Ishikawa (cell line): ENCODE measurements around the gene NOXA1.

Experiments
- CREB1 ChIP-seq: IDR thresholded peaks from 2 replicates; pipeline ENCODE4 v1.6.1; 2012; ENCODE audit warnings: low read depth
- EP300 ChIP-seq: IDR thresholded peaks from 2 replicates; pipeline ENCODE4 v1.6.1; 2012; ENCODE audit warnings: borderline replicate concordance
- MAX ChIP-seq: IDR thresholded peaks from 2 replicates; pipeline ENCODE4 v1.6.1; 2012
- RAD21 ChIP-seq: IDR thresholded peaks from 2 replicates; pipeline ENCODE4 v1.6.1; 2012; ENCODE audit warnings: low read depth
- REST ChIP-seq: IDR thresholded peaks from 2 replicates; pipeline ENCODE4 v1.6.1; 2012; ENCODE audit warnings: low read depth, mild to moderate bottlenecking
- TCF12 ChIP-seq: IDR thresholded peaks from 2 replicates; pipeline ENCODE4 v1.6.1; 2012; ENCODE audit warnings: low read depth
- ZBTB7A ChIP-seq: IDR thresholded peaks from 2 replicates; pipeline ENCODE4 v1.6.1; 2012; ENCODE audit warnings: low read depth
- TF ChIP-seq, protein P1 (sequence below): IDR thresholded peaks from 2 replicates; pipeline ENCODE4 v1.6.1; 2012

GRCh38 chr9:137383081-137383783, 40.0 kb upstream of the NOXA1 start:
- TF ChIP-seq MAX, result no peak
- TF ChIP-seq REST, result no peak
- TF ChIP-seq EP300, result no peak
- TF ChIP-seq ZBTB7A, result no peak
- no peak for TF ChIP-seq TCF12
- TF ChIP-seq CREB1, result no peak
- TF ChIP-seq, protein P1, sequence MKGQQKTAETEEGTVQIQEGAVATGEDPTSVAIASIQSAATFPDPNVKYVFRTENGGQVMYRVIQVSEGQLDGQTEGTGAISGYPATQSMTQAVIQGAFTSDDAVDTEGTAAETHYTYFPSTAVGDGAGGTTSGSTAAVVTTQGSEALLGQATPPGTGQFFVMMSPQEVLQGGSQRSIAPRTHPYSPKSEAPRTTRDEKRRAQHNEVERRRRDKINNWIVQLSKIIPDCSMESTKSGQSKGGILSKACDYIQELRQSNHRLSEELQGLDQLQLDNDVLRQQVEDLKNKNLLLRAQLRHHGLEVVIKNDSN, result no peak
- no peak for TF ChIP-seq RAD21
